H1 (cell line): ENCODE data around the gene TPM1. TPM values are rescaled to one million over a fixed set of nuclear protein-coding genes. Genes with fewer than 3 reads are reported as not detected.

ENCODE experiments used
- CTCF ChIA-PET: fragments of 300-600 bp; sonication (Branson Sonifier 250); formaldehyde crosslinking; loops from one replicate; lab custom pipeline; 2021; ENCODE audit not compliant: partially characterized antibody; lab: Charles Lee
- POLR2A ChIA-PET: fragments of 300-600 bp; sonication (Branson Sonifier 250); formaldehyde crosslinking; loops from one replicate; lab custom pipeline; 2021; ENCODE audit warnings: inconsistent platforms; ENCODE audit not compliant: partially characterized antibody; lab: Charles Lee
- DNase-seq, 2 experiments: peaks; one replicate each; pipeline versions ENCODE4 v3.0.0 to v3.0.0-alpha.2; 2010 to 2022; ENCODE audit warnings: low spot score in 2 of 2, low read depth in 1 of 2, mixed read lengths in 1 of 2
- FAIRE-seq: peaks from 2 replicates; lab custom pipeline; 2011; peaks lifted over from hg19 to GRCh38; lab: Jason Lieb, UNC
- H2AFZ ChIP-seq: 2 replicates; pipeline ENCODE4 v1.8.1; 2012; ENCODE audit warnings: low read length, inconsistent platforms
- H2AK5ac ChIP-seq: 2 replicates; pipeline ENCODE4 v1.6.1; 2013; ENCODE audit warnings: low read depth, low read length
- H2BK120ac ChIP-seq: replicated peaks from 2 replicates; pipeline ENCODE3; 2013; ENCODE audit warnings: low read depth, low read length, inconsistent platforms
- H2BK12ac ChIP-seq: 2 replicates; pipeline ENCODE4 v1.6.1; 2013; ENCODE audit warnings: low read depth, low read length
- H2BK15ac ChIP-seq: 2 replicates; pipeline ENCODE4 v1.6.1; 2013; ENCODE audit warnings: low read length
- H2BK20ac ChIP-seq: 2 replicates; pipeline ENCODE4 v1.6.1; 2013; ENCODE audit warnings: low read length
- H2BK5ac ChIP-seq: 2 replicates; pipeline ENCODE4 v1.6.1; 2013; ENCODE audit warnings: low read depth, low read length
- H3K14ac ChIP-seq: 2 replicates; pipeline ENCODE4 v1.6.1; 2013; ENCODE audit warnings: inconsistent platforms; ENCODE audit not compliant: insufficient read length
- H3K18ac ChIP-seq: 2 replicates; pipeline ENCODE4 v1.6.1; 2013; ENCODE audit warnings: low read length; ENCODE audit errors: extremely low read depth
- H3K23ac ChIP-seq: 2 replicates; pipeline ENCODE4 v1.6.1; 2013; ENCODE audit warnings: inconsistent platforms; ENCODE audit not compliant: insufficient read length
- H3K23me2 ChIP-seq: 2 replicates; pipeline ENCODE4 v1.6.1; 2013; ENCODE audit warnings: low read depth, low read length
- H3K27ac ChIP-seq: 2 replicates; pipeline ENCODE4 v1.6.1; 2011; ENCODE audit warnings: low read depth, low read length, inconsistent platforms
- H3K27me3 ChIP-seq, 4 experiments: replicated peaks in 1 of 4; 1 replicate in 1 of 4; 2 replicates in 3 of 4; pipeline versions ENCODE4 v1.6.1 to v1.8.1; 2011 to 2013; ENCODE audit warnings: low read length in 3 of 4, mild to moderate bottlenecking in 3 of 4, inconsistent platforms in 2 of 4, mixed read lengths in 2 of 4, moderate library complexity in 1 of 4; ENCODE audit not compliant: control insufficient read depth in 3 of 4, insufficient read depth in 3 of 4; ENCODE audit errors: extremely low read depth in 1 of 4
- H3K36me3 ChIP-seq, 4 experiments: 2 replicates each; pipeline versions ENCODE4 v1.6.1 to v1.8.1; 2011 to 2013; ENCODE audit warnings: mild to moderate bottlenecking in 4 of 4, low read length in 3 of 4, moderate library complexity in 2 of 4, control low read depth in 1 of 4, inconsistent platforms in 1 of 4; ENCODE audit not compliant: insufficient read depth in 4 of 4, control insufficient read depth in 2 of 4
- H3K4ac ChIP-seq: replicated peaks from 2 replicates; pipeline ENCODE3; 2013; ENCODE audit warnings: low read length, low read depth, mixed read lengths, inconsistent platforms; ENCODE audit not compliant: insufficient read length
- H3K4me1 ChIP-seq, 4 experiments: replicated peaks in 1 of 4; 1 replicate in 1 of 4; 2 replicates in 3 of 4; pipeline versions ENCODE4 v1.6.1 to v1.8.1; 2011 to 2013; ENCODE audit warnings: low read length in 3 of 4, inconsistent platforms in 2 of 4, mixed read lengths in 1 of 4; ENCODE audit not compliant: insufficient read depth in 4 of 4, control insufficient read depth in 3 of 4
- H3K4me2 ChIP-seq, 2 experiments: 2 replicates each; pipeline versions ENCODE4 v1.6.1 to v1.8.1; 2011 to 2013; ENCODE audit warnings: low read depth in 2 of 2, low read length in 2 of 2, control low read depth in 1 of 2, inconsistent platforms in 1 of 2, mild to moderate bottlenecking in 1 of 2; ENCODE audit not compliant: insufficient read depth in 1 of 2
- H3K4me3 ChIP-seq, 4 experiments: fragments of 200-600, 300-600 bp in 1 of 4; sonication (generic), shearing (Covaris generic), sonication (Bioruptor Twin) in 1 of 4; 2 replicates each; pipeline versions ENCODE4 v1.5.1 to v1.8.1; 2011 to 2016; ENCODE audit warnings: low read length in 4 of 4, low read depth in 3 of 4, control low read depth in 2 of 4, inconsistent platforms in 2 of 4, mild to moderate bottlenecking in 2 of 4, mixed read lengths in 1 of 4, moderate library complexity in 1 of 4; ENCODE audit not compliant: insufficient read depth in 2 of 4; ENCODE audit errors: extremely low read depth in 1 of 4
- H3K56ac ChIP-seq: replicated peaks from 2 replicates; pipeline ENCODE3; 2013; ENCODE audit warnings: low read depth, mild to moderate bottlenecking, mixed read lengths, low read length, inconsistent platforms; ENCODE audit not compliant: insufficient read length
- H3K79me1 ChIP-seq: 2 replicates; pipeline ENCODE4 v1.6.1; 2013; ENCODE audit warnings: low read depth, low read length, control low read depth
- H3K79me2 ChIP-seq, 2 experiments: 2 replicates each; pipeline versions ENCODE4 v1.6.1 to v1.8.1; 2012 to 2013; ENCODE audit warnings: low read length in 2 of 2, mild to moderate bottlenecking in 2 of 2, inconsistent platforms in 1 of 2; ENCODE audit not compliant: insufficient read depth in 2 of 2, control insufficient read depth in 1 of 2
- H3K9ac ChIP-seq, 4 experiments: replicated peaks in 1 of 4; 1 replicate in 1 of 4; 2 replicates in 3 of 4; pipeline versions ENCODE4 v1.6.1 to v1.8.1; 2011 to 2013; ENCODE audit warnings: low read depth in 3 of 4, low read length in 3 of 4, control low read depth in 2 of 4, mild to moderate bottlenecking in 2 of 4, moderate library complexity in 2 of 4, inconsistent platforms in 1 of 4; ENCODE audit errors: extremely low read depth in 1 of 4
- H3K9me3 ChIP-seq, 2 experiments: 2 replicates each; pipeline versions ENCODE4 v1.6.1 to v1.8.1; 2012 to 2013; ENCODE audit warnings: mild to moderate bottlenecking in 2 of 2, moderate library complexity in 2 of 2, control low read depth in 1 of 2, inconsistent platforms in 1 of 2, low read depth in 1 of 2, low read length in 1 of 2, mixed read lengths in 1 of 2; ENCODE audit not compliant: insufficient read depth in 2 of 2
- H4K20me1 ChIP-seq, 2 experiments: replicated peaks in 1 of 2; 2 replicates each; pipeline versions ENCODE3 to v1.8.1; 2011 to 2013; ENCODE audit warnings: inconsistent platforms in 2 of 2, low read length in 2 of 2, mild to moderate bottlenecking in 1 of 2; ENCODE audit not compliant: insufficient read depth in 2 of 2, control insufficient read depth in 1 of 2
- H4K5ac ChIP-seq: 2 replicates; pipeline ENCODE4 v1.6.1; 2013; ENCODE audit warnings: low read length, low read depth, mixed read lengths, inconsistent platforms; ENCODE audit not compliant: insufficient read length
- H4K8ac ChIP-seq: 2 replicates; pipeline ENCODE4 v1.8.0; 2013; ENCODE audit warnings: mild to moderate bottlenecking, moderate library complexity, low read length, inconsistent platforms; ENCODE audit not compliant: insufficient read depth; ENCODE audit errors: extremely low read depth
- H4K91ac ChIP-seq: replicated peaks from 2 replicates; pipeline ENCODE3; 2013; ENCODE audit warnings: low read length, mixed read lengths, inconsistent platforms; ENCODE audit not compliant: insufficient read length
- CHD1 ChIP-seq: IDR thresholded peaks from 2 replicates; pipeline ENCODE4 v1.6.1; 2012; ENCODE audit warnings: low read depth, low read length, improper control_type of control experiment
- CTBP2 ChIP-seq: IDR thresholded peaks from 2 replicates; pipeline ENCODE4 v1.7.0; 2011; ENCODE audit warnings: borderline replicate concordance, mild to moderate bottlenecking, moderate library complexity, mixed read lengths, low read length; ENCODE audit not compliant: insufficient read depth, insufficient read length
- FOSL1 ChIP-seq: IDR thresholded peaks from 2 replicates; pipeline ENCODE4 v1.6.1; 2011; ENCODE audit warnings: mild to moderate bottlenecking, low read depth, low read length, moderate library complexity; ENCODE audit not compliant: insufficient read depth
- GTF2F1 ChIP-seq: IDR thresholded peaks from 2 replicates; pipeline ENCODE4 v1.6.1; 2012; ENCODE audit warnings: low read depth, low read length, improper control_type of control experiment, borderline replicate concordance
- HDAC2 ChIP-seq, 2 experiments: fragments of 300-600 bp in 1 of 2; sonication (generic) in 1 of 2; IDR thresholded peaks; 2 replicates each; pipeline ENCODE4 v1.6.1; 2011 to 2012; ENCODE audit warnings: low read depth in 2 of 2, low read length in 2 of 2, mild to moderate bottlenecking in 2 of 2, moderate library complexity in 2 of 2, borderline replicate concordance in 1 of 2, inconsistent platforms in 1 of 2
- HDAC6 ChIP-seq: IDR thresholded peaks from one replicate; pipeline ENCODE4 v1.7.1; 2012; ENCODE audit warnings: low read depth, mild to moderate bottlenecking, inconsistent platforms, low read length, moderate library complexity
- PHF8 ChIP-seq: fragments of 200-600 bp; sonication (generic); conservative IDR thresholded peaks from 2 replicates; pipeline ENCODE4 v1.7.1; 2012; ENCODE audit warnings: low read depth, mild to moderate bottlenecking, inconsistent platforms, low read length, moderate library complexity
- RFX5 ChIP-seq: IDR thresholded peaks from 2 replicates; pipeline ENCODE4 v1.6.1; 2011; ENCODE audit warnings: low read depth, low read length, improper control_type of control experiment, borderline replicate concordance
- RNF2 ChIP-seq: fragments of 200-900, 300-1000 bp; sonication (generic); IDR thresholded peaks from 2 replicates; pipeline ENCODE4 v1.7.1; 2016; ENCODE audit warnings: borderline replicate concordance, low read depth, mild to moderate bottlenecking, antibody characterized with exemption, low read length; ENCODE audit not compliant: poor library complexity, severe bottlenecking; ENCODE audit errors: missing control alignments
- RXRA ChIP-seq: IDR thresholded peaks from 2 replicates; pipeline ENCODE4 v1.6.1; 2011; ENCODE audit warnings: low read depth, mild to moderate bottlenecking, low read length, moderate library complexity; ENCODE audit not compliant: insufficient read depth
- SIX5 ChIP-seq: IDR thresholded peaks from 2 replicates; pipeline ENCODE4 v1.6.1; 2011; ENCODE audit warnings: mild to moderate bottlenecking, low read depth, low read length
- WGBS, 2 experiments: shearing (Covaris generic) in 1 of 2; methylation state at CpG; one replicate each; pipeline versions ENCODE4 v1.1.6 to v1.1.7; 2013 to 2015; ENCODE audit warnings: low lambda C conversion rate in 2 of 2, mixed read lengths in 2 of 2, inconsistent platforms in 1 of 2, low coverage in 1 of 2, missing lambda C conversion rate in 1 of 2; ENCODE audit not compliant: insufficient replicate concordance in 2 of 2, insufficient coverage in 1 of 2, insufficient read length in 1 of 2; ENCODE audit errors: extremely low coverage in 1 of 2, missing lambda C conversion rate in 1 of 2; 5-methylcytosine and 5-hydroxymethylcytosine counted together
- polyA plus RNA-seq, 7 experiments: library from polyadenylated mRNA; depleted of rRNA in 3 of 7; stranded (reverse) in 5 of 7; unstranded in 2 of 7; fragments of >200 nt in 5 of 7; fragments of 200-250 nt in 2 of 7; gene quantifications; 1 replicate in 5 of 7; 2 replicates in 1 of 7; 4 replicates in 1 of 7; pipeline versions ENCODE4 v1.2.1 to v1.2.3, GENCODE V29; 2011 to 2013; ENCODE audit warnings: missing spikeins in 2 of 7, mixed read lengths in 2 of 7
- total RNA-seq: library from RNA; stranded (reverse); fragmentation: NEBNext Ultra II Directional; extraction: Animal tissue kit (Norgen Biotek cat#: 25700); gene quantifications from 2 replicates; pipeline ENCODE4 v1.2.1, GENCODE V29; 2021

TPM1 gene
- total and polyA plus RNA-seq, 2 of the 8 experiments (the other 6 are each of a cell fraction or from before 2014, with no cell fraction given): 258 to 579 TPM

GRCh38 chr15:63018639-63019038 lies 23.9 kb upstream of the TPM1 start:
- POLR2A ChIA-PET: interaction anchor here (1.1 to 2.4 kb wide), 3 partner anchors 24 to 37 kb away, joined by 3 to 10 read pairs (median 3); partner anchors contain the start of gene TPM1
- H3K9ac ChIP-seq: no peak overlapping the region
- H3K4me1 ChIP-seq: peaks cover 0 to 4% (median under 1%) of the 10 kb centered on the region in 4 experiments; a peak in 2 of 7 replicates
- no peak overlapping the region for H2AFZ ChIP-seq
- H2AK5ac ChIP-seq: no peak overlapping the region
- no peak overlapping the region for H2BK5ac ChIP-seq
- no peaks in the 10 kb centered on the region for H3K36me3 ChIP-seq
- H3K27me3 ChIP-seq: no peaks in the 10 kb centered on the region
- no peak overlapping the region for H3K4ac ChIP-seq
- H2BK12ac ChIP-seq: no peak overlapping the region
- no peak overlapping the region for H4K8ac ChIP-seq
- H3K4me2 ChIP-seq: no peak overlapping the region
- H4K5ac ChIP-seq: no peak overlapping the region
- H3K18ac ChIP-seq: no peak overlapping the region
- H3K14ac ChIP-seq: no peak overlapping the region
- no peak overlapping the region for H4K91ac ChIP-seq
- no peak overlapping the region for H2BK20ac ChIP-seq
- FAIRE-seq (no peak), DNase-seq (no peak)
- WGBS, 2 experiments: 81% methylated on average over 1 of the region's 1 CpG; no CpG with 5 or more reads in 1 of the 2 experiments
- H3K79me2 ChIP-seq: no peaks in the 10 kb centered on the region
- H3K23ac ChIP-seq: no peak overlapping the region
- no peaks in the 10 kb centered on the region for H3K23me2 ChIP-seq
- no peaks in the 10 kb centered on the region for H3K9me3 ChIP-seq
- H3K4me3 ChIP-seq: no peak overlapping the region
- CTCF ChIA-PET: interaction anchor here (0.6 to 1.5 kb wide), 4 partner anchors 12 to 123 kb away, joined by 3 to 4 read pairs (median 4); no protein-coding TSS in a partner anchor
- H3K79me1 ChIP-seq: no peaks in the 10 kb centered on the region
- H2BK120ac ChIP-seq: no peak overlapping the region
- H2BK15ac ChIP-seq: no peak overlapping the region
- H3K56ac ChIP-seq: no peak overlapping the region
- H3K27ac ChIP-seq: no peak overlapping the region
- no peaks in the 10 kb centered on the region for H4K20me1 ChIP-seq
- TF ChIP-seq SIX5: no peak
- no peak for TF ChIP-seq CTBP2
- TF ChIP-seq RXRA: no peak
- TF ChIP-seq HDAC2 (IDR thresholded peaks at IDR 0.05; ENCODE audit: borderline replicate concordance in 1 of 2, low read depth in 2 of 2, low read length in 2 of 2): no peak
- no peak for TF ChIP-seq RFX5
- no peak for TF ChIP-seq HDAC6
- TF ChIP-seq CHD1: no peak
- no peak for TF ChIP-seq RNF2
- no peak for TF ChIP-seq GTF2F1
- TF ChIP-seq PHF8: no peak
- no peak for TF ChIP-seq FOSL1
